IMR-90 (cell line): Measurements from ENCODE around the gene VAMP7. TPM values are rescaled to one million over a fixed set of nuclear protein-coding genes. Genes with fewer than 3 reads are reported as not detected.

ENCODE experiments used
- ATAC-seq: fragments of 200-7000 bp; cut with Tn5 transposase; 2 replicates; pipeline ENCODE4 v1.9.1; 2020; ENCODE audit warnings: low read depth, mild to moderate bottlenecking, moderate library complexity
- BruUV-seq: library from RNA; stranded (reverse); fragments of 400-500 nt; replicated peaks from 2 replicates; lab custom pipeline; 2021; lab: Mats Ljungman, UMichigan
- CTCF ChIA-PET: fragments of 300-600 bp; formaldehyde crosslinking; extraction: SDS; loops from one replicate; lab custom pipeline; 2021; ENCODE audit warnings: antibody characterized with exemption; lab: Yijun Ruan, JAX
- POLR2A ChIA-PET: fragments of 300-600 bp; sonication (Branson Sonifier 250); formaldehyde crosslinking; loops from one replicate; lab custom pipeline; 2022; ENCODE audit warnings: antibody characterized with exemption; ENCODE audit not compliant: unreplicated experiment; lab: Charles Lee
- DNase-seq: peaks from one replicate; pipeline ENCODE4 v3.0.0; 2013
- H2AFZ ChIP-seq: replicated peaks from 2 replicates; pipeline ENCODE3; 2013; ENCODE audit warnings: low read length, mild to moderate bottlenecking; ENCODE audit not compliant: poor library complexity
- H2AK5ac ChIP-seq: 2 replicates; pipeline ENCODE4 v1.6.1; 2013; ENCODE audit warnings: low read depth, low read length, inconsistent platforms
- H2AK9ac ChIP-seq: replicated peaks from 2 replicates; pipeline ENCODE3; 2013; ENCODE audit warnings: mild to moderate bottlenecking, low read depth, low read length, moderate library complexity; ENCODE audit not compliant: poor library complexity
- H2BK120ac ChIP-seq: 2 replicates; pipeline ENCODE4 v1.6.1; 2013; ENCODE audit warnings: low read depth, low read length, inconsistent platforms
- H2BK15ac ChIP-seq: 3 replicates; pipeline ENCODE4 v1.6.1; 2013; ENCODE audit warnings: low read depth, low read length, inconsistent platforms
- H2BK20ac ChIP-seq: 2 replicates; pipeline ENCODE4 v1.6.1; 2013; ENCODE audit warnings: low read depth, mild to moderate bottlenecking, inconsistent platforms, low read length, moderate library complexity
- H2BK5ac ChIP-seq: 2 replicates; pipeline ENCODE4 v1.6.1; 2013; ENCODE audit warnings: mild to moderate bottlenecking, low read depth, low read length, inconsistent platforms; ENCODE audit not compliant: poor library complexity, severe bottlenecking
- H3K14ac ChIP-seq: replicated peaks from 2 replicates; pipeline ENCODE4 v1.6.1; 2013; ENCODE audit warnings: low read depth, low read length, inconsistent platforms
- H3K18ac ChIP-seq: 2 replicates; pipeline ENCODE4 v1.6.1; 2013; ENCODE audit warnings: low read depth, low read length, control low read depth
- H3K23ac ChIP-seq: 2 replicates; pipeline ENCODE4 v1.6.1; 2013; ENCODE audit warnings: low read depth, low read length, inconsistent platforms
- H3K27ac ChIP-seq: 2 replicates; pipeline ENCODE4 v1.5.1; 2013; ENCODE audit warnings: mild to moderate bottlenecking, control low read depth, low read length; ENCODE audit not compliant: insufficient read depth
- H3K27me3 ChIP-seq: 2 replicates; pipeline ENCODE4 v1.6.1; 2013; ENCODE audit warnings: low read length; ENCODE audit not compliant: control insufficient read depth, insufficient read depth
- H3K36me3 ChIP-seq: 2 replicates; pipeline ENCODE4 v1.6.1; 2013; ENCODE audit warnings: low read length, mixed read lengths; ENCODE audit not compliant: control insufficient read depth, insufficient read depth
- H3K4ac ChIP-seq: 2 replicates; pipeline ENCODE4 v1.6.1; 2013; ENCODE audit warnings: low read depth, low read length, inconsistent platforms
- H3K4me1 ChIP-seq: 2 replicates; pipeline ENCODE4 v1.6.1; 2013; ENCODE audit warnings: low read length, mixed read lengths; ENCODE audit not compliant: control insufficient read depth, insufficient read depth
- H3K4me2 ChIP-seq: 2 replicates; pipeline ENCODE4 v1.6.1; 2013; ENCODE audit warnings: low read depth, mild to moderate bottlenecking, control low read depth, low read length, moderate library complexity
- H3K4me3 ChIP-seq: 2 replicates; pipeline ENCODE4 v1.5.1; 2013; ENCODE audit warnings: low read depth, mild to moderate bottlenecking, control low read depth, low read length, moderate library complexity; ENCODE audit not compliant: insufficient read depth
- H3K56ac ChIP-seq: 2 replicates; pipeline ENCODE4 v1.6.1; 2013; ENCODE audit warnings: low read length, inconsistent platforms; ENCODE audit not compliant: insufficient read depth; ENCODE audit errors: extremely low read depth
- H3K79me1 ChIP-seq, 2 experiments: 2 replicates each; pipeline ENCODE4 v1.6.1; 2013; ENCODE audit warnings: low read length in 2 of 2, inconsistent platforms in 1 of 2, low read depth in 1 of 2
- H3K9ac ChIP-seq: 2 replicates; pipeline ENCODE4 v1.6.1; 2013; ENCODE audit warnings: low read depth, low read length, control low read depth
- H3K9me1 ChIP-seq: 2 replicates; pipeline ENCODE4 v1.6.1; 2013; ENCODE audit warnings: low read length, inconsistent platforms; ENCODE audit not compliant: insufficient read depth
- H3K9me3 ChIP-seq: 2 replicates; pipeline ENCODE4 v1.6.1; 2013; ENCODE audit warnings: low read length; ENCODE audit not compliant: control insufficient read depth, insufficient read depth
- H4K20me1 ChIP-seq: 2 replicates; pipeline ENCODE4 v1.6.1; 2013; ENCODE audit warnings: low read length, inconsistent platforms; ENCODE audit not compliant: insufficient read depth
- H4K5ac ChIP-seq: 2 replicates; pipeline ENCODE4 v1.6.1; 2013; ENCODE audit warnings: mild to moderate bottlenecking, low read depth, low read length, control low read depth
- H4K8ac ChIP-seq, 2 experiments: 2 replicates each; pipeline ENCODE4 v1.6.1; 2013; ENCODE audit warnings: low read depth in 2 of 2, low read length in 2 of 2, control low read depth in 1 of 2, inconsistent platforms in 1 of 2
- H4K91ac ChIP-seq: 2 replicates; pipeline ENCODE4 v1.6.1; 2013; ENCODE audit warnings: low read depth, low read length, inconsistent platforms; ENCODE audit not compliant: insufficient read depth
- CTCF ChIP-seq: conservative IDR thresholded peaks from 2 replicates; pipeline ENCODE4 v1.5.1; 2012; ENCODE audit warnings: mild to moderate bottlenecking, low read depth, low read length, improper control_type of control experiment
- POLR2A ChIP-seq: IDR thresholded peaks from 2 replicates; pipeline ENCODE4 v1.6.1; 2012; ENCODE audit warnings: mild to moderate bottlenecking, low read depth, low read length
- RAD21 ChIP-seq: IDR thresholded peaks from 2 replicates; pipeline ENCODE4 v1.6.1; 2012; ENCODE audit warnings: low read length, improper control_type of control experiment
- WGBS, 2 experiments: methylation state at CpG; one replicate each; pipeline versions ENCODE4 v1.1.5 to v1.1.7; 2013; ENCODE audit warnings: missing lambda C conversion rate in 2 of 2; ENCODE audit not compliant: insufficient read length in 1 of 2; ENCODE audit errors: extremely low coverage in 2 of 2; 5-methylcytosine and 5-hydroxymethylcytosine counted together
- dilution Hi-C: fragments of 300-500 bp; cut with HindIII; formaldehyde crosslinking; loops from one replicate; pipeline ENCODE4 v1.14.3; 2018; ENCODE audit warnings: low sequenced_read_pairs; ENCODE audit not compliant: unreplicated experiment
- in situ Hi-C: fragments of 300-500 bp; cut with MboI; formaldehyde crosslinking; loops from 3 replicates; pipeline ENCODE4 v1.14.3; 2019; ENCODE audit warnings: low sequenced_read_pairs, inconsistent platforms, mixed read lengths
- intact Hi-C: fragments of 100-400 bp; cut with micrococcal nuclease; formaldehyde crosslinking; loops from 2 replicates; pipeline ENCODE4 v1.10.0; 2022
- polyA plus RNA-seq, 3 experiments: library from polyadenylated mRNA; depleted of rRNA; stranded (reverse); fragments of >200 nt; gene quantifications; 2 replicates each; pipeline ENCODE4 v1.2.3, GENCODE V29; 2012; ENCODE audit warnings: low replicate concordance in 1 of 3
- total RNA-seq: library from RNA; depleted of rRNA; stranded (reverse); fragments of >200 nt; gene quantifications from 2 replicates; pipeline ENCODE4 v1.2.3, GENCODE V29; 2012

VAMP7 gene
- total and polyA plus RNA-seq, 2 of the 4 experiments (the other 2 are of a cell fraction), result 21.7 to 39.1 TPM

GRCh38 chrX:155876704-155877103 is 4.4 kb upstream of the VAMP7 start:
- H3K4ac ChIP-seq, result no peak overlapping the region
- H3K9me3 ChIP-seq, result no peaks in the 10 kb centered on the region
- H2AK9ac ChIP-seq, result no peak overlapping the region
- H3K27me3 ChIP-seq, result no peaks in the 10 kb centered on the region
- H4K5ac ChIP-seq, result no peak overlapping the region
- CTCF ChIA-PET, result no interaction called here
- H3K56ac ChIP-seq, result no peak overlapping the region
- POLR2A ChIA-PET, result no interaction called here
- intact Hi-C loops, result no loop called here
- H3K27ac ChIP-seq, result no peak overlapping the region
- H3K36me3 ChIP-seq, result no peaks in the 10 kb centered on the region
- no peaks in the 10 kb centered on the region for H3K4me1 ChIP-seq
- H2BK20ac ChIP-seq, result no peak overlapping the region
- no TSS peak for BruUV-seq
- dilution Hi-C loops, result no loop called here
- H2BK120ac ChIP-seq, result no peak overlapping the region
- ATAC-seq (no peak), DNase-seq (no peak)
- no peak overlapping the region for H4K8ac ChIP-seq
- no peak overlapping the region for H2AK5ac ChIP-seq
- no peaks in the 10 kb centered on the region for H3K9me1 ChIP-seq
- no peaks in the 10 kb centered on the region for H4K20me1 ChIP-seq
- no peak overlapping the region for H3K4me3 ChIP-seq
- no peak overlapping the region for H3K23ac ChIP-seq
- no peak overlapping the region for H3K9ac ChIP-seq
- H3K14ac ChIP-seq, result no peak overlapping the region
- no CpG with 5 or more reads among the region's 3 CpGs for WGBS, 2 experiments
- no peak overlapping the region for H2BK15ac ChIP-seq
- peaks cover 0 to 4% of the 10 kb centered on the region in 2 experiments; a peak in 2 of 4 replicates for H3K79me1 ChIP-seq
- TF ChIP-seq RAD21, result no peak
- TF ChIP-seq POLR2A, result no peak
- no peak for TF ChIP-seq CTCF
- H2AFZ ChIP-seq, result no peak overlapping the region
- H3K18ac ChIP-seq, result no peak overlapping the region
- in situ Hi-C loops, result no loop called here
- H3K4me2 ChIP-seq, result no peak overlapping the region
- H4K91ac ChIP-seq, result no peak overlapping the region
- no peak overlapping the region for H2BK5ac ChIP-seq
